Measurements from ENCODE around the gene FMN2. TPM values are rescaled to one million over a fixed set of nuclear protein-coding genes. Genes with fewer than 3 reads are reported as not detected.

FMN2 gene
- total RNA-seq, 1 experiment from 2014 or later, result not detected

GRCh38 chr1:240090014-240090413, 1.7 kb upstream of the FMN2 start:
- BruUV-seq (replicated peaks), result no TSS peak
- POLR2A ChIA-PET (ENCODE audit: unreplicated experiment), result no interaction called here

GRCh38 chr1:240090957-240091600, 604 bp upstream of the FMN2 start:
- H3K27me3 ChIP-seq (ENCODE audit: insufficient read depth, low read depth), result peaks cover 13% of the 10 kb centered on the region
- no peak overlapping the region for H3K4me3 ChIP-seq
- no peak for DNase-seq
- H3K4me1 ChIP-seq (replicated peaks; ENCODE audit: insufficient read depth), result no peaks in the 10 kb centered on the region
- POLR2A ChIA-PET (ENCODE audit: unreplicated experiment), result no interaction called here
- H3K27ac ChIP-seq, result no peak overlapping the region
- no peaks in the 10 kb centered on the region for H3K9me2 ChIP-seq (ENCODE audit: insufficient read depth)
- H3K36me3 ChIP-seq (ENCODE audit: low read depth), result no peaks in the 10 kb centered on the region
- H3K4me2 ChIP-seq, result no peak overlapping the region
- no TSS peak for BruUV-seq (replicated peaks)
- intact Hi-C loops (cut with micrococcal nuclease; ENCODE audit: unreplicated experiment), result no loop called here
- CTCF ChIA-PET, result no interaction called here
- no peak overlapping the region for H2AFZ ChIP-seq
- H3K79me2 ChIP-seq (ENCODE audit: low read depth), result no peaks in the 10 kb centered on the region
- H3K9me3 ChIP-seq (ENCODE audit: insufficient read depth, low read depth), result no peaks in the 10 kb centered on the region
- no peaks in the 10 kb centered on the region for H3F3A ChIP-seq (ENCODE audit: insufficient read depth, low read depth)
- no peaks in the 10 kb centered on the region for H4K20me1 ChIP-seq (ENCODE audit: insufficient read depth)
- TF ChIP-seq CTCF (conservative IDR thresholded peaks at IDR 0.05) (no peak), EZH2 (IDR thresholded peaks at IDR 0.05; ENCODE audit: low read depth) (no peak)

More at GRCh38 chr1:240090014-240090413, 1.7 kb upstream of the FMN2 start:
- Histone ChIP-seq H3F3A (ENCODE audit: insufficient read depth, low read depth) (no peaks in the 10 kb centered on the region), H3K27me3 (ENCODE audit: insufficient read depth, low read depth) (peaks cover 17% of the 10 kb centered on the region), H2AFZ (no peak overlapping the region), H4K20me1 (ENCODE audit: insufficient read depth) (no peaks in the 10 kb centered on the region), H3K4me1 (replicated peaks; ENCODE audit: insufficient read depth) (no peaks in the 10 kb centered on the region), H3K79me2 (ENCODE audit: low read depth) (no peaks in the 10 kb centered on the region), H3K9me3 (ENCODE audit: insufficient read depth, low read depth) (no peaks in the 10 kb centered on the region), H3K4me3 (no peak overlapping the region), H3K4me2 (no peak overlapping the region), H3K9me2 (ENCODE audit: insufficient read depth) (no peaks in the 10 kb centered on the region), H3K27ac (no peak overlapping the region), H3K36me3 (ENCODE audit: low read depth) (no peaks in the 10 kb centered on the region)
- CTCF ChIA-PET, result no interaction called here
- TF ChIP-seq EZH2 (IDR thresholded peaks at IDR 0.05; ENCODE audit: low read depth) (no peak), CTCF (conservative IDR thresholded peaks at IDR 0.05) (no peak)
- intact Hi-C loops (cut with micrococcal nuclease; ENCODE audit: unreplicated experiment), result no loop called here
- no peak for DNase-seq

DNA sequence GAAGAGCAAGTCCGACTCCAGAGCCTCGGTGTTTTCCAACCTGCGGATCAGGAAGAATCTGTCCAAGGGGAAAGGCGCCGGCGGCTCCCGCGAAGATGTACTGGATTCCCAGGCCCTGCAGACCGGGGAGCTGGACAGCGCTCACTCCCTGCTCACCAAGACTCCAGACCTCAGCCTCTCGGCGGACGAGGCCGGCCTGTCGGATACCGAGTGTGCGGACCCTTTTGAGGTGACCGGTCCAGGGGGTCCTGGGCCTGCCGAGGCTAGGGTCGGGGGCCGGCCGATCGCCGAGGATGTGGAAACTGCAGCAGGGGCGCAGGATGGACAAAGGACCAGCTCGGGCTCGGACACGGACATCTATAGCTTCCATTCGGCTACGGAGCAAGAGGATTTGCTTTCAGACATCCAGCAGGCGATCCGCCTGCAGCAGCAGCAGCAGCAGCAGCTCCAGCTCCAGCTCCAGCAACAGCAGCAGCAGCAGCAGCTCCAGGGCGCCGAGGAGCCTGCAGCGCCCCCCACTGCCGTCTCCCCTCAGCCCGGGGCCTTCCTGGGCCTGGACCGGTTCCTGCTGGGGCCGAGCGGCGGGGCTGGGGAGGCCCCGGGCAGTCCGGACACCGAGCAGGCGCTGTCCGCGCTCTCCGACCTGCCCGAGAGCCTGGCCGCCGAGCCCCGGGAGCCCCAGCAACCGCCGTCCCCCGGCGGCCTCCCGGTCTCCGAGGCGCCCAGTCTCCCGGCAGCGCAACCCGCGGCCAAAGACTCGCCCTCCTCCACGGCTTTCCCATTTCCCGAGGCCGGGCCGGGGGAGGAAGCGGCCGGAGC, 827 bp downstream of the FMN2 start:
- H3K4me3 ChIP-seq, result no peak overlapping the region
- no peak for DNase-seq
- CTCF ChIA-PET, result no interaction called here

More for the DNA sequence above, 827 bp downstream of the FMN2 start:
- Histone ChIP-seq H3K36me3 (ENCODE audit: low read depth) (no peaks in the 10 kb centered on the region), H2AFZ (no peak overlapping the region), H3K27me3 (ENCODE audit: insufficient read depth, low read depth) (peaks cover 12% of the 10 kb centered on the region), H3K79me2 (ENCODE audit: low read depth) (no peaks in the 10 kb centered on the region), H3F3A (ENCODE audit: insufficient read depth, low read depth) (no peaks in the 10 kb centered on the region), H3K27ac (no peak overlapping the region), H4K20me1 (ENCODE audit: insufficient read depth) (no peaks in the 10 kb centered on the region), H3K4me2 (no peak overlapping the region), H3K9me3 (ENCODE audit: insufficient read depth, low read depth) (no peaks in the 10 kb centered on the region), H3K4me1 (replicated peaks; ENCODE audit: insufficient read depth) (no peaks in the 10 kb centered on the region), H3K9me2 (ENCODE audit: insufficient read depth) (no peaks in the 10 kb centered on the region)
- POLR2A ChIA-PET (ENCODE audit: unreplicated experiment), result no interaction called here
- no peak for TF ChIP-seq CTCF (conservative IDR thresholded peaks at IDR 0.05)
- no peak for TF ChIP-seq EZH2 (IDR thresholded peaks at IDR 0.05; ENCODE audit: low read depth)
- intact Hi-C loops (cut with micrococcal nuclease; ENCODE audit: unreplicated experiment), result no loop called here
- BruUV-seq (replicated peaks), result no TSS peak
